Natural killer cell (primary cell): ENCODE results near the gene DGKD. TPM values are rescaled to one million over a fixed set of nuclear protein-coding genes. Genes with fewer than 3 reads are reported as not detected.

Source experiments
- ATAC-seq, 3 donors: fragments of 150-1000 bp in 2 of 3; fragments of 200-7000 bp in 1 of 3; cut with Tn5 transposase; 1 replicate in 1 of 3; 2 replicates in 2 of 3; pipeline ENCODE4 v1.10.0; 2021; ENCODE audit warnings: mild to moderate bottlenecking in 2 of 3, moderate library complexity in 2 of 3
- DNase-seq, 2 donors: peaks; one replicate each; pipeline versions ENCODE4 v3.0.0 to v3.0.0-alpha.2; 2013 to 2021; ENCODE audit warnings: mixed read lengths in 1 of 2
- H3K27ac ChIP-seq: one replicate; pipeline ENCODE4 v1.5.1; 2013; ENCODE audit warnings: mild to moderate bottlenecking, low read length
- H3K27me3 ChIP-seq: one replicate; pipeline ENCODE4 v1.6.1; 2013; ENCODE audit warnings: low read length; ENCODE audit not compliant: control insufficient read depth, insufficient read depth
- H3K36me3 ChIP-seq: one replicate; pipeline ENCODE4 v1.6.1; 2013; ENCODE audit warnings: low read length; ENCODE audit not compliant: control insufficient read depth, insufficient read depth
- H3K4me1 ChIP-seq: one replicate; pipeline ENCODE4 v1.6.1; 2013; ENCODE audit warnings: low read length; ENCODE audit not compliant: control insufficient read depth, insufficient read depth
- H3K4me3 ChIP-seq: one replicate; pipeline ENCODE4 v1.5.1; 2013; ENCODE audit warnings: low read length
- H3K9me3 ChIP-seq: one replicate; pipeline ENCODE4 v1.6.1; 2013; ENCODE audit warnings: low read length; ENCODE audit not compliant: control insufficient read depth, insufficient read depth
- H3K27ac Mint-ChIP-seq, 2 donors: one replicate each; pipeline ENCODE4 v1.8.0; 2022; ENCODE audit warnings: mild to moderate bottlenecking in 2 of 2, mixed read lengths in 2 of 2, moderate library complexity in 1 of 2
- H3K27me3 Mint-ChIP-seq, 2 donors: one replicate each; pipeline ENCODE4 v1.8.0; 2022; ENCODE audit warnings: low read depth in 2 of 2, mixed read lengths in 2 of 2
- H3K36me3 Mint-ChIP-seq: one replicate; pipeline ENCODE4 v1.8.0; 2022; ENCODE audit warnings: mixed read lengths
- H3K4me1 Mint-ChIP-seq, 2 donors: one replicate each; pipeline ENCODE4 v1.8.0; 2022; ENCODE audit warnings: mixed read lengths in 2 of 2
- H3K4me3 Mint-ChIP-seq: one replicate; pipeline ENCODE4 v1.8.0; 2022; ENCODE audit warnings: mild to moderate bottlenecking, moderate library complexity, mixed read lengths
- H3K9me3 Mint-ChIP-seq, 2 donors: one replicate each; pipeline ENCODE4 v1.8.0; 2022; ENCODE audit warnings: mixed read lengths in 2 of 2
- WGBS: methylation state at CpG from one replicate; pipeline ENCODE4 v1.1.7; 2013; ENCODE audit warnings: missing lambda C conversion rate; ENCODE audit not compliant: insufficient coverage; 5-methylcytosine and 5-hydroxymethylcytosine counted together
- intact Hi-C: fragments of 100-400 bp; cut with micrococcal nuclease; formaldehyde crosslinking; loops from one replicate; pipeline ENCODE4 v1.14.2; 2022
- total RNA-seq, 4 donors: library from RNA; stranded (reverse); fragments of 120-200 nt in 1 of 4; gene quantifications; one replicate each; pipeline versions ENCODE4 v1.2.3 to v1.2.4, GENCODE V29; 2013 to 2022
- TF ChIP-seq, protein P1 (sequence below): fragments of 200-600 bp; IDR thresholded peaks from one replicate; pipeline ENCODE4 v1.8.0; 2022; ENCODE audit warnings: antibody characterized with exemption

Gene DGKD
- total RNA-seq, 3 donors from 2014 or later (not counting 1 experiment from before 2014, with no cell fraction given) = 299 to 456 (median 329) TPM

GRCh38 chr2:233342301-233342700 is 12.0 kb upstream of the DGKD start:
- TF ChIP-seq, protein P1, sequence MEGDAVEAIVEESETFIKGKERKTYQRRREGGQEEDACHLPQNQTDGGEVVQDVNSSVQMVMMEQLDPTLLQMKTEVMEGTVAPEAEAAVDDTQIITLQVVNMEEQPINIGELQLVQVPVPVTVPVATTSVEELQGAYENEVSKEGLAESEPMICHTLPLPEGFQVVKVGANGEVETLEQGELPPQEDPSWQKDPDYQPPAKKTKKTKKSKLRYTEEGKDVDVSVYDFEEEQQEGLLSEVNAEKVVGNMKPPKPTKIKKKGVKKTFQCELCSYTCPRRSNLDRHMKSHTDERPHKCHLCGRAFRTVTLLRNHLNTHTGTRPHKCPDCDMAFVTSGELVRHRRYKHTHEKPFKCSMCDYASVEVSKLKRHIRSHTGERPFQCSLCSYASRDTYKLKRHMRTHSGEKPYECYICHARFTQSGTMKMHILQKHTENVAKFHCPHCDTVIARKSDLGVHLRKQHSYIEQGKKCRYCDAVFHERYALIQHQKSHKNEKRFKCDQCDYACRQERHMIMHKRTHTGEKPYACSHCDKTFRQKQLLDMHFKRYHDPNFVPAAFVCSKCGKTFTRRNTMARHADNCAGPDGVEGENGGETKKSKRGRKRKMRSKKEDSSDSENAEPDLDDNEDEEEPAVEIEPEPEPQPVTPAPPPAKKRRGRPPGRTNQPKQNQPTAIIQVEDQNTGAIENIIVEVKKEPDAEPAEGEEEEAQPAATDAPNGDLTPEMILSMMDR = no peak
- H3K36me3 Mint-ChIP-seq = no peaks in the 10 kb centered on the region
- intact Hi-C loops = no loop called here
- H3K4me3 Mint-ChIP-seq = no peak overlapping the region
- WGBS = 94% methylated on average over 5 of the region's 5 CpGs
- no peaks in the 10 kb centered on the region for H3K27me3 ChIP-seq
- peaks cover 3% of the 10 kb centered on the region for H3K4me1 ChIP-seq
- no peaks in the 10 kb centered on the region for H3K36me3 ChIP-seq
- no peak overlapping the region for H3K4me3 ChIP-seq
- ATAC-seq (no peak), DNase-seq (no peak)
- peaks cover 6 to 7% of the 10 kb centered on the region in 2 donors for H3K4me1 Mint-ChIP-seq
- H3K27me3 Mint-ChIP-seq = peaks cover 0 to 3% of the 10 kb centered on the region in 2 donors
- no peaks in the 10 kb centered on the region for H3K9me3 Mint-ChIP-seq
- no peaks in the 10 kb centered on the region for H3K9me3 ChIP-seq
- no peak overlapping the region for H3K27ac Mint-ChIP-seq
- H3K27ac ChIP-seq = no peak overlapping the region

GRCh38 chr2:233343171-233343705 is 11.1 kb upstream of the DGKD start:
- Mint-ChIP-seq H3K36me3 (no peaks in the 10 kb centered on the region), H3K27ac (no peak overlapping the region), H3K4me1 (peaks cover 0 to 10% of the 10 kb centered on the region in 2 donors), H3K27me3 (peaks cover 0 to 6% of the 10 kb centered on the region in 2 donors), H3K9me3 (no peaks in the 10 kb centered on the region), H3K4me3 (no peak overlapping the region)
- H3K36me3 ChIP-seq = no peaks in the 10 kb centered on the region
- H3K4me1 ChIP-seq = peaks cover 4% of the 10 kb centered on the region
- 96% methylated on average over 14 of the region's 15 CpGs for WGBS
- DNase-seq = no peak
- intact Hi-C loops = no loop called here
- TF ChIP-seq, protein P1 = no peak
- H3K9me3 ChIP-seq = no peaks in the 10 kb centered on the region
- no peak overlapping the region for H3K27ac ChIP-seq
- no peak for ATAC-seq
- no peak overlapping the region for H3K4me3 ChIP-seq
- H3K27me3 ChIP-seq = no peaks in the 10 kb centered on the region

DNA sequence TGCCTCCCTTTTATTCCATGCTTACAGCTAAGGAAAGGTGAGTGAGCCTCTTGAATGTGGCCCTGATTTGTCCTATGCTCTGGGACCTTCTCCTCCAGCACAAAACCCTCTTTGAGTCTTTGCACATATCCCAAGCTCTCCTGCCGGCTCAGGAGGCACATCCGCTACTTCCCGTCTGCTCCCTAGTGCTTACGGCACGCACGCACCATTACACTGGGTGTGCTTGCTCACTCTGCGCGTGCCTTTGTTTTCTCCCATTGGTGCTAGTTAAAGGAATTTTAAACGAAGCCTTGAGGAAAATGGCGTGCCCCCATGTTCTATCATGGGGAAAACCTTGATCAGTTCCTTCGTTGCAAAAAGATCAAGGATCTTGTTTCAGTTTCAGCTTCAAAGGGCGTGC is 7.9 kb upstream of the DGKD start:
- intact Hi-C loops = no loop called here
- H3K27ac ChIP-seq = no peak overlapping the region
- Mint-ChIP-seq H3K27me3 (peaks cover 0 to 6% of the 10 kb centered on the region in 2 donors), H3K9me3 (no peaks in the 10 kb centered on the region), H3K27ac (no peak overlapping the region), H3K4me3 (no peak overlapping the region), H3K36me3 (no peaks in the 10 kb centered on the region), H3K4me1 (peaks cover 7 to 26% of the 10 kb centered on the region in 2 donors)
- H3K36me3 ChIP-seq = no peaks in the 10 kb centered on the region
- no peak for ATAC-seq
- no peaks in the 10 kb centered on the region for H3K27me3 ChIP-seq
- TF ChIP-seq, protein P1 = no peak
- no peak overlapping the region for H3K4me3 ChIP-seq
- no peak for DNase-seq
- peaks cover 22% of the 10 kb centered on the region for H3K4me1 ChIP-seq
- 95% methylated on average over 12 of the region's 12 CpGs for WGBS
- no peaks in the 10 kb centered on the region for H3K9me3 ChIP-seq

DNA sequence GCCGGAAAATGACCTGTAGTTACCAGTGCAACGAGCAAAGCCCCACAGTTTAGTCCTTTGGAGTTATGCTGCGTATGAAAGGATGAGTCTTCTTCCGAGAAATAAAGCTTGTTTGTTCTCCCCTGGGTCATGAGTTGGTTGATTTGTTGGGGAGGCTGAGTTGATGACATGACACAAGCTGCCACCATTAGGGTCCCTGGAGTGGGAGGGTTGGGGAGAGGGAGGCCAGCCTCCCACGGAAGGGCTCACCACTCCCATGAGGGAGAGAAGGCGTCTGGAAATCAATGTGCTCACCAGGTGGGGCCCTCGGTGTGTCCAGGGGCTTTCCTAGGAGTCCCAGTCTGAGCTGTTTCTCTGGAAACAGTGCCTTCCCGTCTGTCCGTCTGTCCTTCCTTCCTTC is 7.4 kb upstream of the DGKD start:
- Mint-ChIP-seq H3K4me1 (peaks cover 7 to 26% of the 10 kb centered on the region in 2 donors), H3K4me3 (no peak overlapping the region)
- no peak for ATAC-seq

More for the DNA sequence above, 7.4 kb upstream of the DGKD start:
- Histone ChIP-seq H3K4me3 (no peak overlapping the region), H3K27ac (no peak overlapping the region), H3K27me3 (no peaks in the 10 kb centered on the region), H3K36me3 (no peaks in the 10 kb centered on the region), H3K9me3 (no peaks in the 10 kb centered on the region), H3K4me1 (peaks cover 23% of the 10 kb centered on the region)
- Mint-ChIP-seq H3K9me3 (no peaks in the 10 kb centered on the region), H3K36me3 (no peaks in the 10 kb centered on the region), H3K27me3 (peaks cover 0 to 6% of the 10 kb centered on the region in 2 donors), H3K27ac (no peak overlapping the region)
- TF ChIP-seq, protein P1 = no peak
- DNase-seq = no peak
- intact Hi-C loops = no loop called here
- 92% methylated on average over 9 of the region's 9 CpGs for WGBS
